Fibroblast of lung (primary cell): ENCODE results near the gene NUDT8. TPM values are rescaled to one million over a fixed set of nuclear protein-coding genes. Genes with fewer than 3 reads are reported as not detected.
"Not testable (repeated sequence)": the region's sequence is repeated elsewhere in the genome, so short reads cannot be mapped to it uniquely, and the experiment has no call there.

Experiments
- DNase-seq, 2 donors: peaks; one replicate each; pipeline versions ENCODE4 v3.0.0 to v3.0.0-alpha.2; 2010; ENCODE audit warnings: low read depth in 2 of 2
- H2AFZ ChIP-seq: 2 replicates; pipeline ENCODE4 v1.5.1; 2012; ENCODE audit warnings: low read length, control low read depth, inconsistent platforms
- H3K27ac ChIP-seq: 2 replicates; pipeline ENCODE4 v1.5.1; 2011; ENCODE audit warnings: low read length, control low read depth; ENCODE audit not compliant: insufficient read depth
- H3K27me3 ChIP-seq: 2 replicates; pipeline ENCODE4 v1.5.1; 2011; ENCODE audit warnings: mild to moderate bottlenecking, low read length; ENCODE audit not compliant: control insufficient read depth, insufficient read depth
- H3K36me3 ChIP-seq: 2 replicates; pipeline ENCODE4 v1.5.1; 2011; ENCODE audit warnings: low read length; ENCODE audit not compliant: control insufficient read depth, insufficient read depth
- H3K4me1 ChIP-seq: 2 replicates; pipeline ENCODE4 v1.5.1; 2011; ENCODE audit warnings: low read length; ENCODE audit not compliant: control insufficient read depth, insufficient read depth; ENCODE audit errors: extremely low read depth
- H3K4me2 ChIP-seq: 2 replicates; pipeline ENCODE4 v1.5.1; 2011; ENCODE audit warnings: low read length, control low read depth; ENCODE audit not compliant: insufficient read depth; ENCODE audit errors: extremely low read depth
- H3K4me3 ChIP-seq, 4 experiments: fragments of 200-600 bp in 1 of 4; sonication (generic) in 1 of 4; replicated peaks in 1 of 4; 2 replicates each; pipeline ENCODE4 v1.5.1; 2011 to 2016; ENCODE audit warnings: low read length in 4 of 4, low read depth in 3 of 4, mild to moderate bottlenecking in 3 of 4, control low read depth in 2 of 4, inconsistent platforms in 1 of 4, mixed read lengths in 1 of 4; ENCODE audit not compliant: insufficient read depth in 1 of 4; ENCODE audit errors: control extremely low read depth in 1 of 4
- H3K79me2 ChIP-seq: 2 replicates; pipeline ENCODE4 v1.5.1; 2012; ENCODE audit warnings: mild to moderate bottlenecking, low read length, inconsistent platforms; ENCODE audit not compliant: control insufficient read depth, insufficient read depth
- H3K9ac ChIP-seq: 2 replicates; pipeline ENCODE4 v1.5.1; 2011; ENCODE audit warnings: mild to moderate bottlenecking, low read length, control low read depth; ENCODE audit not compliant: insufficient read depth
- H3K9me3 ChIP-seq: 2 replicates; pipeline ENCODE4 v1.5.1; 2012; ENCODE audit warnings: low read depth, low read length; ENCODE audit not compliant: control insufficient read depth, insufficient read depth
- H4K20me1 ChIP-seq: 2 replicates; pipeline ENCODE4 v1.5.1; 2011; ENCODE audit warnings: low read length; ENCODE audit not compliant: control insufficient read depth, insufficient read depth; ENCODE audit errors: extremely low read depth
- polyA plus RNA-seq, 2 donors: library from polyadenylated mRNA; depleted of rRNA in 1 of 2; stranded (reverse) in 1 of 2; unstranded in 1 of 2; fragments of >200 nt; gene quantifications; 2 replicates each; pipeline ENCODE4 v1.2.1, GENCODE V29; 2011 to 2012; ENCODE audit warnings: missing spikeins in 1 of 2
- total RNA-seq: library from RNA; depleted of rRNA; stranded (reverse); fragments of >200 nt; gene quantifications from 2 replicates; pipeline ENCODE4 v1.2.1, GENCODE V29; 2014

NUDT8 gene
- total and polyA plus RNA-seq, 2 donors (not counting 1 experiment from before 2014, with no cell fraction given), result 0.90 to 5.0 TPM

- H3K27me3 ChIP-seq, H3K4me2 ChIP-seq, H3K9me3 ChIP-seq, H3K79me2 ChIP-seq, H2AFZ ChIP-seq, H3K27ac ChIP-seq, H4K20me1 ChIP-seq, H3K9ac ChIP-seq, H3K4me3 ChIP-seq, H3K4me1 ChIP-seq, H3K36me3 ChIP-seq, DNase-seq: not testable (repeated sequence)
Observed at GRCh38 chr11:67623795-67624194, 5.9 kb downstream of the NUDT8 start.

GRCh38 chr11:67622905-67623304, 6.8 kb downstream of the NUDT8 start:
- H3K4me2 ChIP-seq, H3K36me3 ChIP-seq, H4K20me1 ChIP-seq, H3K27me3 ChIP-seq, H3K9me3 ChIP-seq, H3K9ac ChIP-seq, H3K27ac ChIP-seq, H2AFZ ChIP-seq, H3K79me2 ChIP-seq, H3K4me1 ChIP-seq, DNase-seq, H3K4me3 ChIP-seq: not testable (repeated sequence)

GRCh38 chr11:67621928-67622327, 7.8 kb downstream of the NUDT8 start:
- DNase-seq, H2AFZ ChIP-seq, H3K4me2 ChIP-seq, H4K20me1 ChIP-seq, H3K27ac ChIP-seq, H3K36me3 ChIP-seq, H3K4me1 ChIP-seq, H3K4me3 ChIP-seq, H3K79me2 ChIP-seq, H3K9me3 ChIP-seq, H3K9ac ChIP-seq, H3K27me3 ChIP-seq: not testable (repeated sequence)

DNA sequence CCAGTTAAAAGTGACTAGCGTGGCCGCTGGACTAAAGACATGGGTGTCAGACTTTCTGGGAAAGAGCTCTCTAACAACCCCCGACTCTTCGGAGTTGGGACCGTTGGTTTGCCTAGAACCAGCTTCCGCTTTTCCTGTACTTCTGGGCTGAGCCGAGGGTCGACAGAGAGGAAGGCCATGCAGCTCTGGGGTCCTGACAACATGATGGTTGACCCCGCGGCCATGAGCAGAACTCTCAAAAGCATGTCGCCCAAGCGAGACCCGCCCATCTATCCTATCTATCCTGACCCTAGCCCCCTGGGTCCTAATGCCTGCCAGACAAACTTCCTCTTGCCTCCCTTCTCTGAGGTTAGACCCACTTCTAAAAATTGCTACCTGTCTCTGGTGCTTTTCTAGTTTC, 9.1 kb downstream of the NUDT8 start:
- H3K4me2 ChIP-seq, H3K9me3 ChIP-seq, H3K4me3 ChIP-seq, H3K79me2 ChIP-seq, H3K9ac ChIP-seq, DNase-seq, H4K20me1 ChIP-seq, H2AFZ ChIP-seq, H3K36me3 ChIP-seq, H3K27ac ChIP-seq, H3K4me1 ChIP-seq: not testable (repeated sequence)
- peaks cover 14% of the 10 kb centered on the region for H3K27me3 ChIP-seq

- H3K9ac ChIP-seq, result not testable (repeated sequence)
Observed at GRCh38 chr11:67619683-67620618, 9.8 kb downstream of the NUDT8 start.

GRCh38 chr11:67618901-67619659, 10.7 kb downstream of the NUDT8 start:
- not testable (repeated sequence) for H3K27ac ChIP-seq, H3K79me2 ChIP-seq, H4K20me1 ChIP-seq, H3K4me1 ChIP-seq, DNase-seq, H2AFZ ChIP-seq, H3K4me3 ChIP-seq, H3K9ac ChIP-seq, H3K36me3 ChIP-seq, H3K9me3 ChIP-seq, H3K4me2 ChIP-seq
- H3K27me3 ChIP-seq, result peaks cover 15% of the 10 kb centered on the region

More at GRCh38 chr11:67619683-67620618, 9.8 kb downstream of the NUDT8 start:
- not testable (repeated sequence) for H4K20me1 ChIP-seq, DNase-seq, H3K4me3 ChIP-seq, H2AFZ ChIP-seq, H3K36me3 ChIP-seq, H3K27ac ChIP-seq, H3K79me2 ChIP-seq, H3K9me3 ChIP-seq, H3K4me2 ChIP-seq, H3K4me1 ChIP-seq
- peaks cover 15% of the 10 kb centered on the region for H3K27me3 ChIP-seq
